Esophagus muscularis mucosa (tissue), 3 donors: ENCODE results near the gene FNTB.

Source experiments
- POLR2A ChIP-seq: fragments of 450-650 bp; IDR thresholded peaks from one replicate; pipeline ENCODE4 v1.6.1; 2017; ENCODE audit warnings: antibody characterized with exemption, moderate library complexity, mild to moderate bottlenecking, low read depth
- POLR2AphosphoS5 ChIP-seq, 2 donors: sonication (generic); formaldehyde crosslinking; IDR thresholded peaks; one replicate each; pipeline ENCODE4 v1.6.1; 2017; ENCODE audit warnings: antibody characterized with exemption in 2 of 2
- TF ChIP-seq, protein P1 (sequence below), 3 experiments: fragments of 200-600 bp in 2 of 3; fragments of 450-650 bp in 1 of 3; sonication (generic) in 2 of 3; IDR thresholded peaks; one replicate each; pipeline ENCODE4 v1.5.1; 2017 to 2019; ENCODE audit warnings: antibody characterized with exemption in 3 of 3, mild to moderate bottlenecking in 2 of 3, moderate library complexity in 1 of 3

DNA sequence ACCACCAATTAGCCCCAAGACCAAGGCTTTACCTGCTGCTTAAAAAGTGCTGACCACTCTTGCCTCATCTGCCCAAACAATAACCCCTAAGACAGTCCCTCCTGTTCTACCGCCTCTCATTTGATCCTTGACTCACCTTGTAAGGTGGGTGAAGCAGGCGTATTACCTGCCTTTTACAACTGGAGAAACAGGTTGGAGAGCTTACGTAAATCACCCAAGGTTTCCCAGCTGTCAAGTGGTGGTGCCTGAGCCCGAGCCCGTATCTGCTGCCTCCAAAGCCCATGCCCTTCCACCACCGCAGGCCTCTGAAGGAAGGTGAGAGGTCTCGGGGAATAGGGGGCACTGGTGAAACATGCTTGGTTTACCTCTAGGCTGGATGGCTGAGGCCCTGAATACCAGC lies 79.0 kb downstream of the FNTB start:
- TF ChIP-seq, protein P1, sequence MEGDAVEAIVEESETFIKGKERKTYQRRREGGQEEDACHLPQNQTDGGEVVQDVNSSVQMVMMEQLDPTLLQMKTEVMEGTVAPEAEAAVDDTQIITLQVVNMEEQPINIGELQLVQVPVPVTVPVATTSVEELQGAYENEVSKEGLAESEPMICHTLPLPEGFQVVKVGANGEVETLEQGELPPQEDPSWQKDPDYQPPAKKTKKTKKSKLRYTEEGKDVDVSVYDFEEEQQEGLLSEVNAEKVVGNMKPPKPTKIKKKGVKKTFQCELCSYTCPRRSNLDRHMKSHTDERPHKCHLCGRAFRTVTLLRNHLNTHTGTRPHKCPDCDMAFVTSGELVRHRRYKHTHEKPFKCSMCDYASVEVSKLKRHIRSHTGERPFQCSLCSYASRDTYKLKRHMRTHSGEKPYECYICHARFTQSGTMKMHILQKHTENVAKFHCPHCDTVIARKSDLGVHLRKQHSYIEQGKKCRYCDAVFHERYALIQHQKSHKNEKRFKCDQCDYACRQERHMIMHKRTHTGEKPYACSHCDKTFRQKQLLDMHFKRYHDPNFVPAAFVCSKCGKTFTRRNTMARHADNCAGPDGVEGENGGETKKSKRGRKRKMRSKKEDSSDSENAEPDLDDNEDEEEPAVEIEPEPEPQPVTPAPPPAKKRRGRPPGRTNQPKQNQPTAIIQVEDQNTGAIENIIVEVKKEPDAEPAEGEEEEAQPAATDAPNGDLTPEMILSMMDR (IDR thresholded peaks at IDR 0.05), result no peak
- TF ChIP-seq POLR2A (no peak), POLR2AphosphoS5 (IDR thresholded peaks at IDR 0.05) (no peak)
